Astrocyte of the hippocampus (primary cell): ENCODE data around the gene F2.

Experiments
- DNase-seq: peaks from one replicate; pipeline ENCODE4 v3.0.0; 2011; ENCODE audit warnings: low read depth, low spot score

Gene F2

DNA sequence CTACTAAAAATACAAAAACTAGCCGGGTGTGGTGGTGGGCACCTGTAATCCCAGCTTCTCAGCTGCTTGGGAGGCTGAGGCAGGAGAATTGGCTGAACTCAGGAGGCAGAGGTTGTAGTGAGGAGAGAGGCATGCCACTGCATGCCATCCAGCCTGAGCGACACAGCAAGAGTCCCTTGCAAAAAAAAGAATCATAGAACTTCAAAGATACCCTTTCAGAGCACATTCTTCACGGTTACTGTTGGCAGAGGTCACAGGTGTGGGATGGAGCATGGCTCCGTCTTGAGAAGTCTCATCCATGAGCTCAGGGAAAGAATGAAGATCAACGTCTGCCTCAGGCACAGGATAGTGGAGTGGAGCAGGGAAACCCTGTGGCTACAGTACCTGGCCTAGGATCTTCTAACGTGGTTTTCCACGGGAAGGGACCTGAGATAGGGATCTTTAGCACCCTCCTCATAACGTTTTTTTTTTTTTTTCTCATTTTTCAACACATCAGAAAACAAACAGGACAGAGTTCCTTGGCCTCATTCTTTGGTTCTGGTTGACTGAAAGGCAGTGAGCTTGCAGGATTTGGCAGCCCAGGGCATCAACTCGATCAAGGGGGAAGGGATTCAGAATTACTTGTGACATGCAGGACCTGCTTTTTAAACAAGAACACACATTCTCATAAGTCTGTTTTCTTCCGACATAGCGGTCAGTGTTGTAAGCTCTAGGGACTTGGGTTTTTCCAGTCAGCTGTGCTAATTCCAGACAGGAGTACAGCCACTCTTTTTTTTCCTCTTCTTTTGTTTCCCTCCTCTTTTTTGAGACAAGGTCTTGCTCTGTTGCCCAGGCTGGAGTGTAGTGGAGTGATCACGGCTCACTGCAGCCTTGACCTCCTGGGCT lies 22.8 kb downstream of the F2 start:
- DNase-seq: no peak

DNA sequence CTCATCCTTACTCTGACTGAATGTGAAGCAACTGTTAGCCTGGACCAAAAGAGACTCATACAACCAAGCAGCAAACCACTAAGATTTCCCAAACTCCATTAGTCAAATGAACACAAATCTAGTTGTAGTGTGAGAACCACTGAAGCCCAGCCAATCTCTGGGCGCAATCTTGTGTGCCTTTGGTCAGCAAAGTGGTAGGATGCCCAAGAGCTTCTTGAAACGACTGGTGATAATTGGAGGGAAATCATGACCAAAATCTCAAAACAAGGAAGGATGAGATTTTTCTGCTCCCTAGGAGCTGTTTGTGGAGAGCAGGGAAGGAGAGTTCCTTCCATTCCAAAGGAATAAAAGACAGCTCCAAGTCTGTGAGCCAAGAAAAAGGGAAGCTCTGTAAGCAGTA lies 24.0 kb downstream of the F2 start:
- DNase-seq: no peak

GRCh38 chr11:46743693-46744339 lies 24.8 kb downstream of the F2 start:
- no peak for DNase-seq

GRCh38 chr11:46745328-46745727 lies 26.3 kb downstream of the F2 start:
- no peak for DNase-seq

GRCh38 chr11:46745995-46746394 lies 27.0 kb downstream of the F2 start:
- no peak for DNase-seq

GRCh38 chr11:46747150-46747549 lies 28.1 kb downstream of the F2 start:
- no peak for DNase-seq

DNA sequence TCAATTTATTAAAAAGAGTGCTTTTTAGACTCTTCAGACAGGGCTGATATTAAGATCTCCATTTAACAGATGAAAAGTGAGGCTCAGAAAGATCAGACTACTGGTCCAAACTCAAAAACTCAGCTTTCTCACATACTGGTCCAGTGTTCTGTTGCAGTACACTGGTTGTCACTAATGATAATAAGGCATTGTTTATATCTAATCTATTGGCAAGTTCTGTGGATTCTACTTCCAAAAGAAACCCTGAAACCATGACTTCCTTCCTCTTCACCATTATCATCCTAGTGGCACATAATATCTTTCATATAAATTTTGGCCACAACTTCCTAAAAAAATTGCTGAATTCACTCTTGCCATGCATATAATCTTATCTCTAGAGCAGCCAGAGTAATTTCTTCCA lies 36.9 kb downstream of the F2 start:
- no peak for DNase-seq

DNA sequence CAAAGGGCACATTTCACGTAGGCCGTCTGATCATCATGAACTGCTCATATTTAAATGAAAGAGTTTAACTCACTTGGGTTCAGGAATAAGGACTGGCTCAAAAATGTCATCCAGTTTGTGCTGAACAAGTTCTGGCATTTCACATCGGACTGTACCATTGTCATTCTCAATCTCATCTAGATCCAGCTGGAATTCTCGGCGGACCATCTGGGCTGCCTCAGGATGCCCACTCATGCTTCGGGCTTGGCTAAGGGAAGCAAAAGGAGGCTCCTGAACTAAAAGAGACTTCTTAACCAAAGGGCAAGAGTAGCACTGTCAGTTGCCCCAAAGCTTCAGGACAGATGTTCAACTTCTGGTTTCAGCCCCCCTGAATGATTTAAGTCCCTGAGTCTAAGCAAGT lies 40.2 kb downstream of the F2 start:
- DNase-seq: no peak

DNA sequence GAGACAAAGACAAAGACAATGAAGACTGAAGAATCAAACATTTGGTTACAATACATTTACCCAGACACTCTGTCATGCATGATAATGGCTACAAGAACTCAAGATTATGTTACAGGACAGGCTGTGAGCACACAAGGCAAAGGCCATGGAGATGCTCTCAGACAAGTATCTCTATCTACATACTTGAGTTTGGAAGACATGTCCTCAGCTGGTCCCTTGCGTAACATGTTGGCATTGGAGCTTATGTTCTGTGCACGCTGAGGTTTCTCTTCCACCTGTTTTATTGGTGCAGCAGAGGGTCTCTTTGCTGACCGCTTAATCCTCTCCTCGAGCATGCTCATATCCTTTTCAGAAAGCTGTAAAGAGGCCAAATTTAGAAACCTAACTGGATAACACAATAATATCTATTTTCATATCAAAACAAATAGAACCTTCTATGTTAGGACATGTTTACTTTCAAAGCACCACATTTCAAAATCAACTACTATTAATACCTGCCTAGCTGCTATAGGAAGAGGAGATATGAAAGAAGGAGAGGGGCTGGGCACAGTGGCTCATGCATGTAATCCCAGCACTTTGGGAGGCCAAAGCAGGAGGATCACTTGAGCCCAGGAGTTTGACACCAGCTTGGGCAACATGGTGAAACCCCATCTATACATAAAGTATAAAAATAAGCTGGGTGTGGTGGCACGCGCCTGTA lies 41.6 kb downstream of the F2 start:
- DNase-seq: no peak

DNA sequence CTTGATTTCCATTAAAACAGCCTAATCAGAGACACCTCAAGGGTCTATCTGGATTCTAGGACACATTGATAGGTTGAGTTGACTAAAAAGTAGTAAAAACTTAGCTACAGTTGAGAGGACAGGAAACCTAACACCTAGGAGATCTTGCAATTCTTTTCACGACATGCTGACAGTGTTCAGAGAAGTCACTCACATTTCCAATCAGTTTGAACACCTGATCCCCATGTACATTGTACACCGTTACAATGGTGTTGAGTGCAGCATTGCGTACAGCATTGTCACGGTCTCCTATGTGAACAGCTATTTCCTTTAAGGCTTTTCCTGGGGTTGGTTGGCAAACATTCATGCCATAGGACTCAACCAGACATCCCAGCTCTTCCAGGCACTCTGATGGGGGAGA lies 42.8 kb downstream of the F2 start:
- no peak for DNase-seq

DNA sequence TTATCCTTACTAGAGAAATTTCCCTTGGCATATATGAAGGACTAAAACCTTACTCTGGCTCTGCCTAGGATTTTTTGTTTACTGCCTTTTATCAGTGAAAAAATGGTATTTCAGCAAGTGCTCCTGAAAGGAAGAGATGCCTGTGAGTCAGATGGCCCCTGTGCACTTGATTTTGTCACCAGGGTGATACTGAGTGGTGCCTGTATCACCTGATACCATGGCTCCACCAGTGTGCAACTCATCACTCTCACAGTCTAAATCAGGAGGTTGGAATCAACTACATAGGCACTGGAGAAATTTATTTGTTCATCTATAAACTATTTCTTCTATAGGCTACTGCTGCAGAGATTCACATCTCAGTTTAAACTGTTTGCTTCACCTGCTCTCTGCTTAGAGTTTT lies 43.2 kb downstream of the F2 start:
- no peak for DNase-seq

- no peak for DNase-seq
Measured at GRCh38 chr11:46766656-46767055, 47.6 kb downstream of the F2 start.

GRCh38 chr11:46769636-46770221 lies 50.7 kb downstream of the F2 start:
- no peak for DNase-seq

DNA sequence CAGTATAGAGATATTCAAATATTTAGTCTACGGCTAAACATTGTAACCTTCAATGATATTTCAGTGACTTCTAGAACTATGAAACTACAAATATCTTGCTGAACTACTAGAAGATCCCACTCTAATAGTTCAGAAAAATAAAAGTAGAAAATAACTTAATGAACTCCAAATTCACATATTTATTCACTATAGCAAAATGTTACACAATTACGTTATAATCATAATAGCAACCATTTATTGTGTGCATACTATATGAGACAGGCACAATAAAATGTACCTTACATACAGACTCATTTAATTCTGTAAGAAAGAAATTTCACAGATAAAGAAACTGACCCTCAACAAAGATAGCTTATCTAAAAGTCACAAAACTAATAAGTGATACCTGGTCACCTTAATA lies 57.9 kb downstream of the F2 start:
- DNase-seq: no peak

DNA sequence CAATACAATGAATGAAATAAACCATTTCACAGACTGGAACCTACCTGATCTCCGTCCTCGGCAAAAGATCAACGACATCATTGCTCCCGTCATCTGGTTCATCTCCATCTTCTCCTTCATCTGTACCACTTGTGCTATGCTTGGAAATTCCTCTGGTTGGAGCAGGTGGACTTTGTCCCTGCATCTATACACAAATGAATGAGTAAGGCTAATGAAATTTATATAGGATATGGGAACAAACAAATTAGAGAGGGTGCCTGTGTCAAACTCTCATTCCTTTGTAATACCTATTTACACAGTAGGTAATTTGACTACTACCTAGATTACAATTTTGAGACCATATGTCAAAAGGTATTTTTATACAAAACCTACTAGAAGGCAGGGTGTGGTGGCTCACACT lies 59.4 kb downstream of the F2 start:
- DNase-seq: no peak
